ENCODE data around the gene TGM2. TPM values are rescaled to one million over a fixed set of nuclear protein-coding genes. Genes with fewer than 3 reads are reported as not detected.

Gene TGM2
- total RNA-seq, 1 experiment from 2014 or later = 138 TPM

DNA sequence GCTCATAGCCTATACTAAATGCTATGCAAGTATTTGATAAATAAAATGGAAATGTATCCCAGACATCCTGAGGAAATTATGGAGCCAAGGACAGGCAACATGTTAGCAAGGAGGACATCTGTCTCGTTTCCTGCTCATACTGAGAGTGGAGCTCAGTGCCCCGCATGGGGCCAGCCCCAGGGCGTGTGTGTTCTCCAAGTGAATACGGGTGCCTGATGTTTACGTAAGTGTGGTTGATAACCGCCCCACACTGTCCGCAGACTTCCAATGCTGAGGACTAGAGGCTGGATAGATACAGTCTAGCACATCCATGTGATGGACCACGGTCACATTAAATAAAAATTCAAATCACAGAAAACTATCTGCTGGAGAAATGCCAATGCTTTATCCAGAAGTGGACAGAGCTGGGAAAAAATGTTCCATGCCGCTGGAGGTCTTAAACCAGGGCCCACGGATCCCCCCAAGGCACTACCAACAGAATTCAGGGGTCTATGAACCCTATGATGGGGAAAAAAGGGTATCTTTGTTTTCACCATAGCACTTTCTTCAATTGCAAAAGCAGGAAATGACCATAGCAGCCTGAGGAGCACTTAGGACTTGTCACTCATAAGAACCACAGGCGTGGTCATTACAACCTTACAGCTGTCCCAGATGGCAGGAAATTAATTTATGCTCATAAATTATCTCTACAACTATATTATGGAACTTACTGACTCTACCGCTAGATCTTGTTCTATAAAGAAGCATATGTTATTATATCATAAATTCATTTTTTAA, 24.9 kb downstream of the TGM2 start:
- ChIA-PET CTCF (no interaction called here), POLR2A (interaction anchor here (1.1 kb wide), 1 partner anchor 17 kb away, joined by 3 read pairs; no protein-coding TSS in a partner anchor)
- no peaks in the 10 kb centered on the region for H3K9me3 Mint-ChIP-seq (ENCODE audit: unreplicated experiment)
- BruUV-seq (replicated peaks) = no TSS peak
- DNase-seq = peak in 1 of 2 experiments; percentile 70
- H3K9me3 ChIP-seq = no peaks in the 10 kb centered on the region
- H3K4me1 Mint-ChIP-seq (ENCODE audit: low read depth, unreplicated experiment) = peaks cover 47% of the 10 kb centered on the region
- no peaks in the 10 kb centered on the region for H3K27me3 Mint-ChIP-seq (ENCODE audit: insufficient read depth, unreplicated experiment)
- H3K36me3 ChIP-seq (ENCODE audit: control insufficient read depth, insufficient read depth, low read length) = no peaks in the 10 kb centered on the region; the same call in 1 of the 2 replicates
- no peaks in the 10 kb centered on the region for H3K27me3 ChIP-seq (replicated peaks; ENCODE audit: control insufficient read depth, insufficient read depth, low read length)
- intact Hi-C loops (cut with micrococcal nuclease; ENCODE audit: unreplicated experiment) = no loop called here
- H3K36me3 Mint-ChIP-seq (ENCODE audit: insufficient read depth, unreplicated experiment) = peaks cover 70% of the 10 kb centered on the region
- no peak overlapping the region for H3K4me3 Mint-ChIP-seq (ENCODE audit: unreplicated experiment)
- peaks cover 70% of the 10 kb centered on the region for H3K4me1 ChIP-seq
- no peak overlapping the region for H3K27ac Mint-ChIP-seq (ENCODE audit: unreplicated experiment)
- TF ChIP-seq, protein P1, sequence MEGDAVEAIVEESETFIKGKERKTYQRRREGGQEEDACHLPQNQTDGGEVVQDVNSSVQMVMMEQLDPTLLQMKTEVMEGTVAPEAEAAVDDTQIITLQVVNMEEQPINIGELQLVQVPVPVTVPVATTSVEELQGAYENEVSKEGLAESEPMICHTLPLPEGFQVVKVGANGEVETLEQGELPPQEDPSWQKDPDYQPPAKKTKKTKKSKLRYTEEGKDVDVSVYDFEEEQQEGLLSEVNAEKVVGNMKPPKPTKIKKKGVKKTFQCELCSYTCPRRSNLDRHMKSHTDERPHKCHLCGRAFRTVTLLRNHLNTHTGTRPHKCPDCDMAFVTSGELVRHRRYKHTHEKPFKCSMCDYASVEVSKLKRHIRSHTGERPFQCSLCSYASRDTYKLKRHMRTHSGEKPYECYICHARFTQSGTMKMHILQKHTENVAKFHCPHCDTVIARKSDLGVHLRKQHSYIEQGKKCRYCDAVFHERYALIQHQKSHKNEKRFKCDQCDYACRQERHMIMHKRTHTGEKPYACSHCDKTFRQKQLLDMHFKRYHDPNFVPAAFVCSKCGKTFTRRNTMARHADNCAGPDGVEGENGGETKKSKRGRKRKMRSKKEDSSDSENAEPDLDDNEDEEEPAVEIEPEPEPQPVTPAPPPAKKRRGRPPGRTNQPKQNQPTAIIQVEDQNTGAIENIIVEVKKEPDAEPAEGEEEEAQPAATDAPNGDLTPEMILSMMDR (IDR thresholded peaks at IDR 0.05; ENCODE audit: insufficient read depth in 1 of 2, low read depth in 1 of 2, low read length in 1 of 2, severe bottlenecking in 1 of 2, unreplicated experiment in 1 of 2) = no peak
- H3K4me3 ChIP-seq (ENCODE audit: low read depth, low read length) = no peak overlapping the region

DNA sequence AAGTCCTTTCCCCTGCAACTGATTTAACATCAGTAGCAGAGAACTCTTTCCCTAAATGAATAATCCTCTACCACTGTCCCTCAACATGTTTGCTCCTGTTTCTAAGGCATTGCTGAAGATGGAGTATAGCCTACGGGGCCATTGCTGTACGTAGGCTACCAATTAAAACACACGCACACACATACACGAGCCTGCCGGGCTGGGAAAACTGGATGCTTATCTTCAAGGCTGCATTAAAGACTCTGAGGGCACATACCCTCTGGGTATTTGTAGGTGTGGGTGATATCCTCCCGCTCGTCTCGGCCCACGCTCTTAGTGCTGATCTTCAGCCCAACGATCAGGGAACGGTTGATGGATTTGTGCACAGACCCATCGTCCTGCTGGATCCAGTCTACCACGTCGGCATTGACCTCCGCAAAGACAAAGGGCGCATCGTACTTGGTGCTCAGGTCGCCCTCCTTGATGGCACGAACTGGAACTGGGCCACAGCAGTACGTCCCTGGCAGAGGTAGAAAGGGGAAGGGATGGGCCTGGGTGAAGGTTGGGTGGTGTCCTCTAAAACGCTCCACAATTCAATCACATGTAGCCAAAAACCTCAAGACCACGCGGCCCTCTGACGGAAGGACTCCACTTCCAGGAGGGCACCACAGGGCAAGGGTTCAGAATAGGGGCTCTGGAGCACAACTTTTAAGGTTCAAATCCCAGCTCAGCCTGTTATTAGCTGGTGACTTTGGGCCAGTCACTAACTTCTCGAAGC, 25.7 kb downstream of the TGM2 start:
- ChIA-PET CTCF (no interaction called here), POLR2A (interaction anchor here (1.1 kb wide), 1 partner anchor 16 kb away, joined by 3 read pairs; no protein-coding TSS in a partner anchor)
- DNase-seq = peak in 1 of 2 experiments; percentile 55
- Histone ChIP-seq H3K4me3 (ENCODE audit: low read depth, low read length) (no peak overlapping the region), H3K4me1 (peaks cover 70% of the 10 kb centered on the region), H3K36me3 (ENCODE audit: control insufficient read depth, insufficient read depth, low read length) (no peaks in the 10 kb centered on the region; the same call in 1 of the 2 replicates), H3K27me3 (replicated peaks; ENCODE audit: control insufficient read depth, insufficient read depth, low read length) (no peaks in the 10 kb centered on the region), H3K9me3 (no peaks in the 10 kb centered on the region)
- TF ChIP-seq, protein P1 (IDR thresholded peaks at IDR 0.05; ENCODE audit: insufficient read depth in 1 of 2, low read depth in 1 of 2, low read length in 1 of 2, severe bottlenecking in 1 of 2, unreplicated experiment in 1 of 2) = no peak
- Mint-ChIP-seq H3K27me3 (ENCODE audit: insufficient read depth, unreplicated experiment) (no peaks in the 10 kb centered on the region), H3K36me3 (ENCODE audit: insufficient read depth, unreplicated experiment) (peaks cover 62% of the 10 kb centered on the region), H3K27ac (ENCODE audit: unreplicated experiment) (peak overlapping the region; percentile 69), H3K4me1 (ENCODE audit: low read depth, unreplicated experiment) (peaks cover 53% of the 10 kb centered on the region), H3K4me3 (ENCODE audit: unreplicated experiment) (peak overlapping the region; percentile 22), H3K9me3 (ENCODE audit: unreplicated experiment) (no peaks in the 10 kb centered on the region)
- intact Hi-C loops (cut with micrococcal nuclease; ENCODE audit: unreplicated experiment) = no loop called here
- BruUV-seq (replicated peaks) = no TSS peak

DNA sequence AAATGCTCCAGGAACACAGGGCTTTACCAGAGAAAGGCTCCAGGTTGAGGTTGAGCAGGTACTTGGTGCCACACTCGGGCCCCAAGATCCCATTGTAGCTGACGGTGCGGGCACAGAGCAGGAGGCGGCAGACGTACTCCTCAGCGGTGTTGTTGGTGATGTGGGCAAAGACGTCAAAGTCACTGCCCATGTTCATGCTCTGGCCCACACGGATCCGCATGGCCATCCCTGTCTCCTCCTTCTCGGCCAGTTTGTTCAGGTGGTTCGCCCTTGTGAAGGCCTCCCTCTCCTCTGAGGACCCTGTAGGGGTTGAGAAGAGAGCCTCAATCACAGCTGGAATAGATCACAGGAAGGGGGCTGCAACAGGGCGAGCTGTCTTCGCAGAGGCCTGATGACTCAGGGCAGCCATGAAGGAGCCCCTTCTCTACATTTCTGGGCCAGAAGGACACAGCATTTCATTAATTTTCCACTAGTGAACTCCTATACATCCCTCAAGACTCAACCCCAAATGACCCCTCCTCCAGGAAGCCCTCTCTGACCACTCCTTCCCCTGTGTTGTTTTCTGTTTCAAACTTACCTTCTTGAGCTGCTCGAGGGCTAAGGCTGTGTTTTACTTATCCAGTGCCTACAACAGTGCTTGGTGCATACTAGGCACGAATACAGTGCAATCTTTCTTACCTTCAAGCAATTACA, 26.8 kb downstream of the TGM2 start:
- peaks cover 51% of the 10 kb centered on the region for H3K36me3 Mint-ChIP-seq (ENCODE audit: insufficient read depth, unreplicated experiment)
- intact Hi-C loops (cut with micrococcal nuclease; ENCODE audit: unreplicated experiment) = no loop called here
- ChIA-PET CTCF (interaction anchor here (0.8 kb wide), 1 partner anchor 83 kb away, joined by 3 read pairs; no protein-coding TSS in a partner anchor), POLR2A (no interaction called here)
- peaks cover 52% of the 10 kb centered on the region for H3K4me1 Mint-ChIP-seq (ENCODE audit: low read depth, unreplicated experiment)
- Histone ChIP-seq H3K36me3 (ENCODE audit: control insufficient read depth, insufficient read depth, low read length) (no peaks in the 10 kb centered on the region; the same call in 1 of the 2 replicates), H3K9me3 (no peaks in the 10 kb centered on the region), H3K4me1 (peaks cover 70% of the 10 kb centered on the region), H3K27me3 (replicated peaks; ENCODE audit: control insufficient read depth, insufficient read depth, low read length) (no peaks in the 10 kb centered on the region), H3K4me3 (ENCODE audit: low read depth, low read length) (no peak overlapping the region)
- TF ChIP-seq, protein P1 (IDR thresholded peaks at IDR 0.05; ENCODE audit: insufficient read depth in 1 of 2, low read depth in 1 of 2, low read length in 1 of 2, severe bottlenecking in 1 of 2, unreplicated experiment in 1 of 2) = no peak
- no peak overlapping the region for H3K27ac Mint-ChIP-seq (ENCODE audit: unreplicated experiment)
- no peak overlapping the region for H3K4me3 Mint-ChIP-seq (ENCODE audit: unreplicated experiment)
- peak in 1 of 2 experiments; percentile 35 for DNase-seq
- no peaks in the 10 kb centered on the region for H3K27me3 Mint-ChIP-seq (ENCODE audit: insufficient read depth, unreplicated experiment)
- BruUV-seq (replicated peaks) = no TSS peak
- no peaks in the 10 kb centered on the region for H3K9me3 Mint-ChIP-seq (ENCODE audit: unreplicated experiment)

Measured in Caco-2 (cell line).